ENCODE data around the gene GAB2.

Gene GAB2

DNA sequence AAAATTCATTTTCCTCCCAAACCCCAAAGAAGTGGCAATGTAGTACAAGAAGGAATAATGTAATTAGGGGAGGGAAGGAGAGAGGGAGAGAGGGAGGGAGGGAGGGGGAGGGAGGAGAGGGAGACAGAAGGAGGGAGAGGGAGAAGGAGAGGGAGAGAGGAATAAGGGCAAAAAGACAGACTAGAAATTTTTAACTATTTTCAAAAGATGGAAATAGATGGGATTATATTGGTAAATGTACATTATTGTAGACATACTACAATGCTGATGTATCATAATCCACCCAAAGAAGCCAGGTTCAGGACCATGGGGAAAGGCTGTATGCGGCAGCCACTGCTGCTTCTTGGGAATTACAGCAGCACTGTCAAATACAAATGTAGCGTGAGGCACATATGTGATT, 74.3 kb downstream of the GAB2 start:
- DNase-seq (ENCODE audit: low read depth in 2 of 3, low spot score in 2 of 3): no peak

DNA sequence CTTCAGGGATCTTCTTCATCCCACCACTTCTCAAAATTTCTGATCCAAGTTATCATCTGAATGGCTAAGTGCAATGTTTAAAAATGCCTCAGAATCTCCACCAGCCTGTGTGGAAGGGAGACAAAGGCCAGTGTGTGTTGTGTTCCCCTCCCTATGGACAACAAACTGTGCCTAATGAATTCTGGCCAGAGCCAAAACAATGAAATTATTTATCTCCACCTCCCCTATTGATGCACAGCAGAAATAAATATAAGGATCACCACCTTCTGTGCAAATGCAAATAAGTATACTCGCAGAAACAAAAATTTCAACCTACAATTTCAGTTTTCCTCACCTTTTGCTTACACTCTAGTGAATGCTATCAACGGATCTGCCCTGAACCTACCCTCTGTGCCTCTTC, 75.8 kb downstream of the GAB2 start:
- DNase-seq (ENCODE audit: low read depth in 2 of 3, low spot score in 2 of 3): no peak

DNA sequence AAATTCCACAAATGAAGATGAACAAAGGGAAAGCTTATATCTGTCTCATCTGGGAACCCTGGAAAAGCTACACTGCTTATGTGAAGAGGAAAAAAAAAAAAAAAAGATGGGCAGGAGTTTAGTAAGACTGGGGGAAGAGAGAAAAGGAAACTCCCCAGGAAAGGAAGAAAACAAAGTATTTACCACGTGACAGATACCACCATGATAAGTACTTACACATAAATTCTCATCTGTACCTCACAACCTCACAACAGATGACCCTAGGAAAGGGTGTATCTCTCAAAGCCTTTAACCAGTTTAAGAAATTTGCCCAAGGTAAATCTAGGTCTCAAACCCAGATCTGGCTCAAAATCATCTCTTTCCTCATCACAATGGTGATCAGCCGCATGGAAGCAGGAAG, 77.1 kb downstream of the GAB2 start:
- no peak for DNase-seq (ENCODE audit: low read depth in 2 of 3, low spot score in 2 of 3)

DNA sequence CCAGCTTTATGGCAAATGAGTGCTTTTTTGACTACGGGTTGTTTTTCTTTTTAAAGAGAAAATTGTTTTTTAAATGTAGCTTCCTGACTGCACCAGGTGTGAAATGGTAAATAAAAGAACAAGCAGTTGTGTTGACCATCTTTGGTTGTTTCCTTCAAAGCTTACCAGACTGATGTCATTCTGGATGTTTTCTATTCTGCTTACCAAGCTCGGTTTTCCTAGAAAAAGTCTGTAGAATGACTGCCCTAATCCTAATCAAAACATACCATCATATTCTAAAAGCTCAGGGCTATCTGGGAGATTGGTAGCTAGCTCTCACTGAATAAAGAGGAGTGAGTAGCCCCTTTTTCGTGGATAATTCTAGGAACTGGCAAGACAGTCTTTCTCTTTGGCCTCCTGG, 77.7 kb downstream of the GAB2 start:
- DNase-seq (ENCODE audit: low read depth in 2 of 3, low spot score in 2 of 3): no peak

- DNase-seq (ENCODE audit: low read depth in 2 of 3, low spot score in 2 of 3): no peak
Observed at GRCh38 chr11:78339483-78339882, 78.1 kb downstream of the GAB2 start.

DNA sequence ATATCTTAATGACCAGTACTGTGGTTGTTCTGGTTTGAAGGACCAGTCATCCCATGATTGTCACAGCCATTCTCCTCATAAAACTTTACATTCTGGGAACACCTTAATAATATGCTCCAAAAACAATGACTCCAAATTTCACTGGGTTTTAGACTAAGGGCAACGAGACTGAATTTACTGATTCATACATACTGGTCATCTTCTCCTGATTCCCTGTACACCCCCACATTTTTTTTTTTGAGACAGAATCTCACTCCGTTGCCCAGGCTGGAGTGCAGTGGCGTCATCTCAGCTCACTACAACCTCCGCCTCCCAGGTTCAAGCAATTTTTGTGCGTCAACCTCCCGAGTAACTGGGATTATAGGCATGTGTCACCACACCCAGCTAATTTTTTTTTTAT, 78.9 kb downstream of the GAB2 start:
- DNase-seq (ENCODE audit: low read depth in 2 of 3, low spot score in 2 of 3): no peak

- DNase-seq (ENCODE audit: low read depth in 2 of 3, low spot score in 2 of 3): no peak
Observed at GRCh38 chr11:78338138-78338537, 79.5 kb downstream of the GAB2 start.

DNA sequence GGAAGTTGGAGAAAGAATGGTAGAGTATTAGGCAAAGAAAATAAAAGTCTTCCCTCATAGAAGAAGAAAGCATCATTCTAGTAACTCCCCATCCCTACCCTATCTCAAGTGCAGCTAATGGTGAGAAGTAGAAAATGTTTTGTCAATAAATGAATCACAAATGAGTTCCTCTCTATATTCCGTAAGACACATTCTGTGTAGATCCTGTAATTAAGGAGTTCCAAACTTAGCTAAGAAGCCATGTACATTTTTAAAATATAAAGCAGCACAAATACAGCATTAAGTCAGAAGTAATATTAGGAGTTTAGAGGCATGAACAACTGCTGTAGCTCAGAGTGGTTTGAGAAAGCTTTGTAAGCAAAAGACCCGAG, 80.1 kb downstream of the GAB2 start:
- DNase-seq (ENCODE audit: low read depth in 2 of 3, low spot score in 2 of 3): no peak

DNA sequence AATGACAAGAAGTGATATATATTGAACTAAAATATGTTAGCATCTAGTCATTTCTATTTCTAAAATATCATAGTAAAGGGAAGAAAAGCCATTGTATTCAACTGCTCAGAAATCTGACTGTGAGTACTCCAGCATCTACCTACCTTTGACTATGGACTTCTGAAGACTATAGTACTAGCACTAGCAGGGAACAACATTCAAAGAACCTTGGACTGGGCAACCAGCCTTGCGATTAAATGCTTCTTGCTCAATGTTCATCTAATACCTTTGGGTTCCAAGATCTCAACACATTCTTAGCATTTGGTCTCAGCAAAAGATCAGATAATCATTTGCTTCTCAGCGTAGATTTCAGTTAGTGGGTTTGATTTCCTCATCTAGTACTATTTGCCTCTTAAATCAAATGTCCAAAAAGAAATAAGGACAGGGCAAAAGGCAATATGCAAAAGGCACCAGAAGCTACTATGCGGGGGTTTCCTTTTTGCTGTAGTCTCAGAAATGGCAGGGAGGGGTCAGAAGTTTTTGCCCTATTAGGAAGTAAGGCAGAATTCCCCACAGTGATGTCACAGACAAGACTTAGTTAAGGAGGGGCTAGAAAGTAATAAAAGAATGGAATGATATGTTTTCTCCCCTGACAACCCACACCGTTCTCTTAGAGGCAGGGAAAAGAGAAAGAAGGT, 80.6 kb downstream of the GAB2 start:
- no peak for DNase-seq (ENCODE audit: low read depth in 2 of 3, low spot score in 2 of 3)

DNA sequence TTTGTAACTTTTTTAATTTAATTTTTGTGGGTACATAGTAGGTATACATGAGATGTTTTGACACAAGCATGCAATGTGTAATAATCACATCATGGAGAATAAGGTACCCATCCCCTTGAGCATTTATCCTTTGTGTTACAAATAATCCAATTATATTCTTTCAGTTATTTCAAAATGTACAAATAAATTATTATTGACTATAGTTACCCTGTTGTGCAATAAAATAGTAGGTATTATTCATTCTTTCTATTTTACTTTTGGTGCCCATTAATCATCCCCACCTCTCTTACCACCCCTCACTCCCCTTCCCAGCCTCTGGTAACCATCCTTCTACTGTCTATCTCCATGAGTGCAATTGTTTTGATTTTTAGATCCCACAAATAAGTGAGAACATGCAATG, 83.5 kb downstream of the GAB2 start:
- no peak for DNase-seq (ENCODE audit: low read depth in 2 of 3, low spot score in 2 of 3)

GRCh38 chr11:78332872-78333271, 84.7 kb downstream of the GAB2 start:
- DNase-seq (ENCODE audit: low read depth in 2 of 3, low spot score in 2 of 3): no peak

GRCh38 chr11:78332174-78332866, 85.3 kb downstream of the GAB2 start:
- no peak for DNase-seq (ENCODE audit: low read depth in 2 of 3, low spot score in 2 of 3)

DNA sequence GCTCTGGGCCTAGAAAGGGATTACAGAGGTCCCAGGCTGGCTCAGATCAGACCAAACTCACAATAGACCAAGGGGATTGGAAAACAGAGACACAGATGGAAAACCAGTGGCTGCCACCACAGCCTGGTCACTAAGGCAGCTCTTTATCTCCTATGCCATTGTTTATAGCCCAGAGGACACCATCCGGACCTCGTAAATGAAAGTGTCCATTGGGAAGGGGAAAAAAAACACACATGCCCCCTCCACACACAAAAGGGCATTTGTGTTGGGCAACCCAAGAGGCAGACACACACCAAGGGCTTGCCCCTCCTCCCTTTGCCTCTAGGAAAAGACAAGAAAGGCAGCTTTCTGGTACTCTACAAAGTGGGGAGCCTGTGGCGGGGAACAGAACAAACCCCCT, 85.9 kb downstream of the GAB2 start:
- no peak for DNase-seq (ENCODE audit: low read depth in 2 of 3, low spot score in 2 of 3)

GRCh38 chr11:78330361-78330760, 87.3 kb downstream of the GAB2 start:
- no peak for DNase-seq (ENCODE audit: low read depth in 2 of 3, low spot score in 2 of 3)

DNA sequence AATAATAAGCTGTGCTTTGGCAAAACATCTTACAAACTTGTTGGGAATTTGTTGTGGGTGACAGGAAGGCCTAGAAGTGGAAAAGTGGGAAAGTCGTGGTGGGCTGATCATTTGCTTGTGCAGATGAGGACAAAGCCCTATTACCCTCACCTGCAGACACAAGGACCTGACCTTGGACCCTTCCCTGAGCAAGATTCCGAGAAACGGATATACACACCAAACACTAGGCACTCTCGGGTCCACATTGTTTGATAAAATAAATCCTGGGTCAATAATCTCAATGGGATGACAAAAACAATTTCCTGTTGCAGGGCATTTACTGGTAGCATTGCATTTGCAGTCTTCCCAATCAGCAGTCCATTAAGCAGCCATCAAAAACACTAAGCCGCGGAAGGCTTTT, 89.7 kb downstream of the GAB2 start:
- DNase-seq (ENCODE audit: low read depth in 2 of 3, low spot score in 2 of 3): no peak

GRCh38 chr11:78325274-78325781, 92.3 kb downstream of the GAB2 start:
- no peak for DNase-seq (ENCODE audit: low read depth in 2 of 3, low spot score in 2 of 3)

DNA sequence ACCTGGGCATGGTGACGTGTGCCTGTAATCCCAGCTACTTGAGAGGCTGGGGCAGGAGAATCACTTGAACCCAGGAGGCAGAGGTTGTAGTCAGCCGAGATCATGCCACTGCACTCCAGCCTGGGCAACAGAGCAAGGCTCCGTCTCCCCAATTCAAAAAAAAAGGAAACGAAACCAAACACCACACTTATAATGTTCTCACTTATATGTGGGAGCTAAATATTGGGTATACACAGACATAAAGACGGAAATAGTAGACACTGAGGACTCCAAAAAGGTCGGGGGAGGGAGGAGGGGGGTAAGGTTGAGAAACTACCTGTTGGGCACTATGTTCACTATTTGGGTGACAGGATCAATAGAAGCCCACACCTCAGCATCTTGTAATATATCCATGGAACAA, 94.3 kb downstream of the GAB2 start:
- DNase-seq (ENCODE audit: low read depth in 2 of 3, low spot score in 2 of 3): no peak

DNA sequence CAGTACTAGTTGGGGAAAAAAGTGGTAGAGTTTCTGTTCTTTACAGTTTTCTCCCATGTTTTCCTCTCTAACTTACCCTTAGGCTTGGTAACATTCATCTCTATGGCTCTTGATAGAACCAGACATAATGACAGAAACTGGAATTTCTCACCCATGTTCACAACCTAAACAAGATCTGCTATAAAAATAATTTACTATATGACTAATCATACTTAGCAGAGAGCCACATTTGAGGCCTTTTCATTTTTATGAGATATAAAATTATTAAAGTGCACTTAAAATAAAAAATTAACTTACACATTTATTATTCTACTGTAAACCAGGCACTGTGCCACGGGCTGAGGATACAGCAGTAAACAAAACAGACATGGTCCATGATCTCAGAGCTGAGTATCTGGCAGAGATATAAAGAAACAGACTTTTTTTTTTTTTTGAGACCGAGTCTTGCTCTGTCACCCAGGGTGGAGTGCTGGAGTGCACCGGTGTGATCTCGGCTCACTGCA, 98.1 kb downstream of the GAB2 start:
- no peak for DNase-seq (ENCODE audit: low read depth in 2 of 3, low spot score in 2 of 3)

DNA sequence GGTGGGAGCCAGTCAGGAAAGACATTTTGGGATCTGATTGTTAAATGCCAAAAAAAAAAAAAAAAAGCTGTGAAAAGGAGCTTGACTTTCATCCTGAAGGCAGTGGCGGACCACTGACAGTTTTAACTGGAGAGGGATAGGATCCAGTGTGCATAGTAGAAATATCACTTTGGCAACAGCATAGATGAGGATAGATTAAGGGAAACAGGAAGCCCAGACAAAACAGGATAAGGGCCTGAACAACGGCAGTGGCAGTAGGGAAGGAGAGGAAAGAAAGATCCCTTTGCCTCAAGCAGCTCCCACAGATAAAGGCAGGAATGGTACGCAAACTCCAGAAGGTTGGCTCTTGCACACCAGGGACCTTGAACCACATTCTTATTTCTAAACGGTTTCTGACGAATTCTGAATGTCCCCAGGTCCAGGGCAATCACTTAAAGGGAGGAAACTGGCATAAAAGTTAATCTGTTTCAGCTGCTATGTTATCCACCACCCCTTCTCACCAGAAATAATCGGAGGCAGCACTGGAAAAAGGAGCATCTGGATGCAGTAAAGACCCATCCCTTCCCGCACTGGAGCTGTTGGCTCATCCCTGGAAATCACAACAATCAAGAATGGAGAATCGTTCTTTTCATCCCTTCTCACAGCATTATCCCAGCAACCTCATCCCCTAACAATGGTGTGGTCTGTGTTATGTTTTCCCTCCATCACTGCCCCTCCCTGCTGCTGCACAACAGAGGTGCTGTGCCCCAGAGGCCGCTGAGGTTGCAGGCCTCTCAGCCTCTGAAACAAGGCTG, 99.1 kb downstream of the GAB2 start:
- no peak for DNase-seq (ENCODE audit: low read depth in 2 of 3, low spot score in 2 of 3)

DNA sequence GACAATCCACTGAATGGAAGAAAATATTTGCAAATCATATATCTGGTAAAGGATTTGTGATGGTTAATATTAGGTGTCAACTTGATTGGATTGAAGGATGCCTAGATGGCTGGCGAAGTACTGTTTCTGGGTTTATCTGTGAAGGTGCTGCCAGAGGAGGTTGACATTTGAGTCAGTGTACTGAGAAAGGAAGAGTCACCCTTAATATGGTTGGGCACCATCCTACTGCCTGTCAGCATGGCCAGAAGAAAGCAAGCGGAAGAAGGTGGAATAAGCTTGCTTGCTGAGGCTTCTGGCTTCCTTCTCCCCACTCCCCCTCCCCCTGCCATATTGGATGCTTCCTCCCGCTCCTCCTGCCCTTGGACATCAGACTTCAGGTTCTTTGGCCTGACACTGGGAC, 101.9 kb downstream of the GAB2 start:
- DNase-seq (ENCODE audit: low read depth in 2 of 3, low spot score in 2 of 3): no peak

GRCh38 chr11:78314762-78315161, 102.9 kb downstream of the GAB2 start:
- no peak for DNase-seq (ENCODE audit: low read depth in 2 of 3, low spot score in 2 of 3)

GRCh38 chr11:78313898-78314297, 103.7 kb downstream of the GAB2 start:
- DNase-seq (ENCODE audit: low read depth in 2 of 3, low spot score in 2 of 3): no peak

All from activated CD8-positive, alpha-beta memory T cell treated with anti-CD3 and anti-CD28 coated beads for 48 hours (primary cell).